Measurements from ENCODE around the gene APOA5. TPM values are rescaled to one million over a fixed set of nuclear protein-coding genes. Genes with fewer than 3 reads are reported as not detected.

Gene APOA5
- polyA plus RNA-seq, 2 of the 4 experiments (the other 2 are of a cell fraction), result not detected

DNA sequence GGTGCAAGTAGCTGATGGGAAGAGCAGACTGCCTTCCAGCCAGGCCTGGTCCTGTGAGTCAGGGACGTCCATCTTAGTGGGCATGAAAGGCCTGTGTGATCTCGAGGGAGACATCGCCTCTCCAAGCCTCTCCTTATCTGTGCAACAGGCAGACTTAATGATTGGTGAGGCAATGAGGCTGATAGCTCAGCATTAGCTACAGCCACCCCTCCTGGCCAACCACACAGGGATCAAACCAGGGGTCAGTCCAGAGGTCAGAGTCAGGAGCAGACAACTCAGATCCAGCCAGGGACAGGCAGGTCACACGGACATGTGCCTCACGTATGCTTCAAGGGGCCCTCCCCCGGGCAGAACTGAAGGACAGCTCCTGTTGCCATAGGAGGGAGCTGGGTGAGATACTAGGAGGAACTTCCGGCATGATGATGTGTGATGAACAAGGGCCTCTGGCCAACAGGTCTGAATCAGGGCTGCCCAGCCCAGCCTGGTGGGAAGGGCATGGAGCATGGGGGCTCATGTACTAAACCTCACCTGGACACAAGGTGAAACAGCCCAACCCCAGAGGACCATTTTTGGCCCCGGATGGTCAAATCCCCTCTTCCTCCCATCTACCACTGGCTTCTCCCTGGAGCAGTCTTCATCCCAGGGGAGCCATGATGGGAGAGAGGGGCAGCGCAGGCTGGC lies 35.2 kb upstream of the APOA5 start:
- Histone ChIP-seq H3K4me1 (no peaks in the 10 kb centered on the region), H3K4me2 (no peak overlapping the region), H3K27ac (no peak overlapping the region), H3K9me3 (no peaks in the 10 kb centered on the region), H3K4me3 (no peak overlapping the region)
- CTCF ChIA-PET, result interaction anchor here (1.3 to 2.6 kb wide), 2 partner anchors 9 to 33 kb away, joined by 3 to 11 read pairs; no protein-coding TSS in a partner anchor
- POLR2A ChIA-PET, result no interaction called here
- 57% methylated on average over 9 of the region's 9 CpGs for WGBS (ENCODE audit: missing lambda C conversion rate)
- no peak for FAIRE-seq
- TF ChIP-seq NR3C1 (IDR thresholded peaks at IDR 0.05) (no peak), ZNF302 (CRISPR knock-in tag; IDR thresholded peaks at IDR 0.05) (no peak), NPAS2 (CRISPR knock-in tag; IDR thresholded peaks at IDR 0.05; ENCODE audit: borderline replicate concordance) (no peak)
- no peak for DNase-seq (ENCODE audit: low read depth in 1 of 2, low spot score in 1 of 2)
- ATAC-seq, result no peak

- Histone ChIP-seq H3K4me2 (no peak overlapping the region), H3K4me1 (no peaks in the 10 kb centered on the region), H3K4me3 (no peak overlapping the region), H3K27ac (no peak overlapping the region), H3K9me3 (no peaks in the 10 kb centered on the region)
- DNase-seq (ENCODE audit: low read depth in 1 of 2, low spot score in 1 of 2), result no peak
- POLR2A ChIA-PET, result no interaction called here
- no peak for ATAC-seq
- TF ChIP-seq, protein P1, sequence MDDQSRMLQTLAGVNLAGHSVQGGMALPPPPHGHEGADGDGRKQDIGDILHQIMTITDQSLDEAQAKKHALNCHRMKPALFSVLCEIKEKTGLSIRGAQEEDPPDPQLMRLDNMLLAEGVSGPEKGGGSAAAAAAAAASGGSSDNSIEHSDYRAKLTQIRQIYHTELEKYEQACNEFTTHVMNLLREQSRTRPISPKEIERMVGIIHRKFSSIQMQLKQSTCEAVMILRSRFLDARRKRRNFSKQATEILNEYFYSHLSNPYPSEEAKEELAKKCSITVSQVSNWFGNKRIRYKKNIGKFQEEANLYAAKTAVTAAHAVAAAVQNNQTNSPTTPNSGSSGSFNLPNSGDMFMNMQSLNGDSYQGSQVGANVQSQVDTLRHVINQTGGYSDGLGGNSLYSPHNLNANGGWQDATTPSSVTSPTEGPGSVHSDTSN (IDR thresholded peaks at IDR 0.05), result no peak
- TF ChIP-seq HES2 (IDR thresholded peaks at IDR 0.05) (no peak), HEYL (CRISPR knock-in tag; IDR thresholded peaks at IDR 0.05) (no peak), POLR2A (IDR thresholded peaks at IDR 0.05; ENCODE audit: low read length) (no peak), CHD4 (IDR thresholded peaks at IDR 0.05; ENCODE audit: borderline replicate concordance) (no peak), CBX8 (IDR thresholded peaks at IDR 0.05) (no peak), CEBPB (IDR thresholded peaks at IDR 0.05) (no peak), PHF8 (IDR thresholded peaks at IDR 0.05; ENCODE audit: borderline replicate concordance, low read depth) (no peak), NR3C1 (IDR thresholded peaks at IDR 0.05) (no peak), CHD2 (IDR thresholded peaks at IDR 0.05; ENCODE audit: low read length, partially characterized antibody) (no peak), MAFK (IDR thresholded peaks at IDR 0.05; ENCODE audit: partially characterized antibody) (no peak), FOSB (CRISPR knock-in tag; IDR thresholded peaks at IDR 0.05) (no peak), EHF (CRISPR knock-in tag; IDR thresholded peaks at IDR 0.05) (no peak), BHLHE40 (IDR thresholded peaks at IDR 0.05; ENCODE audit: low read depth, low read length) (no peak)
- TF ChIP-seq, protein P2, sequence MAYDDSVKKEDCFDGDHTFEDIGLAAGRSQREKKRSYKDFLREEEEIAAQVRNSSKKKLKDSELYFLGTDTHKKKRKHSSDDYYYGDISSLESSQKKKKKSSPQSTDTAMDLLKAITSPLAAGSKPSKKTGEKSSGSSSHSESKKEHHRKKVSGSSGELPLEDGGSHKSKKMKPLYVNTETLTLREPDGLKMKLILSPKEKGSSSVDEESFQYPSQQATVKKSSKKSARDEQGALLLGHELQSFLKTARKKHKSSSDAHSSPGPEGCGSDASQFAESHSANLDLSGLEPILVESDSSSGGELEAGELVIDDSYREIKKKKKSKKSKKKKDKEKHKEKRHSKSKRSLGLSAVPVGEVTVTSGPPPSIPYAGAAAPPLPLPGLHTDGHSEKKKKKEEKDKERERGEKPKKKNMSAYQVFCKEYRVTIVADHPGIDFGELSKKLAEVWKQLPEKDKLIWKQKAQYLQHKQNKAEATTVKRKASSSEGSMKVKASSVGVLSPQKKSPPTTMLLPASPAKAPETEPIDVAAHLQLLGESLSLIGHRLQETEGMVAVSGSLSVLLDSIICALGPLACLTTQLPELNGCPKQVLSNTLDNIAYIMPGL (CRISPR knock-in tag; IDR thresholded peaks at IDR 0.05; ENCODE audit: borderline replicate concordance), result no peak
- CTCF ChIA-PET, result interaction anchor here (1.3 to 2.6 kb wide), 2 partner anchors 10 to 32 kb away, joined by 3 to 11 read pairs; no protein-coding TSS in a partner anchor
- FAIRE-seq, result no peak
- 65% methylated on average over 13 of the region's 22 CpGs for WGBS (ENCODE audit: missing lambda C conversion rate)
Observed at GRCh38 chr11:116825854-116826750, 34.4 kb upstream of the APOA5 start.

GRCh38 chr11:116825434-116825833 lies 33.8 kb upstream of the APOA5 start:
- ChIA-PET POLR2A (no interaction called here), CTCF (interaction anchor here (2.6 kb wide), 1 partner anchor 11 kb away, joined by 11 read pairs; no protein-coding TSS in a partner anchor)
- Histone ChIP-seq H3K27ac (no peak overlapping the region), H3K4me1 (no peaks in the 10 kb centered on the region), H3K4me3 (no peak overlapping the region), H3K9me3 (no peaks in the 10 kb centered on the region), H3K4me2 (no peak overlapping the region)
- FAIRE-seq, result no peak
- ATAC-seq, result no peak
- WGBS (ENCODE audit: missing lambda C conversion rate), result 32% methylated on average over 5 of the region's 5 CpGs
- no peak for DNase-seq (ENCODE audit: low read depth in 1 of 2, low spot score in 1 of 2)
- no peak for TF ChIP-seq PHF8 (IDR thresholded peaks at IDR 0.05; ENCODE audit: borderline replicate concordance, low read depth)
- no peak for TF ChIP-seq POLR2A (IDR thresholded peaks at IDR 0.05; ENCODE audit: low read length)
- TF ChIP-seq EP300 (IDR thresholded peaks at IDR 0.05), result no peak
- TF ChIP-seq SMC3 (IDR thresholded peaks at IDR 0.05), result no peak
- TF ChIP-seq NR3C1 (IDR thresholded peaks at IDR 0.05), result no peak
- TF ChIP-seq, protein P3, sequence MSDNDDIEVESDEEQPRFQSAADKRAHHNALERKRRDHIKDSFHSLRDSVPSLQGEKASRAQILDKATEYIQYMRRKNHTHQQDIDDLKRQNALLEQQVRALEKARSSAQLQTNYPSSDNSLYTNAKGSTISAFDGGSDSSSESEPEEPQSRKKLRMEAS (IDR thresholded peaks at IDR 0.05), result no peak
- no peak for TF ChIP-seq ZC3H11A (IDR thresholded peaks at IDR 0.05)
- no peak for TF ChIP-seq RNF2 (IDR thresholded peaks at IDR 0.05; ENCODE audit: borderline replicate concordance, low read depth)
- TF ChIP-seq, protein P4, sequence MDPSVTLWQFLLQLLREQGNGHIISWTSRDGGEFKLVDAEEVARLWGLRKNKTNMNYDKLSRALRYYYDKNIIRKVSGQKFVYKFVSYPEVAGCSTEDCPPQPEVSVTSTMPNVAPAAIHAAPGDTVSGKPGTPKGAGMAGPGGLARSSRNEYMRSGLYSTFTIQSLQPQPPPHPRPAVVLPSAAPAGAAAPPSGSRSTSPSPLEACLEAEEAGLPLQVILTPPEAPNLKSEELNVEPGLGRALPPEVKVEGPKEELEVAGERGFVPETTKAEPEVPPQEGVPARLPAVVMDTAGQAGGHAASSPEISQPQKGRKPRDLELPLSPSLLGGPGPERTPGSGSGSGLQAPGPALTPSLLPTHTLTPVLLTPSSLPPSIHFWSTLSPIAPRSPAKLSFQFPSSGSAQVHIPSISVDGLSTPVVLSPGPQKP (IDR thresholded peaks at IDR 0.05; ENCODE audit: low read depth, low read length), result no peak
- no peak for TF ChIP-seq MAZ (IDR thresholded peaks at IDR 0.05; ENCODE audit: borderline replicate concordance, low read depth, low read length)
- no peak for TF ChIP-seq HOXB13 (CRISPR knock-in tag; IDR thresholded peaks at IDR 0.05; ENCODE audit: low read depth)
- TF ChIP-seq KDM5A (IDR thresholded peaks at IDR 0.05), result no peak
- no peak for TF ChIP-seq ZFP36 (IDR thresholded peaks at IDR 0.05; ENCODE audit: borderline replicate concordance, partially characterized antibody)
- TF ChIP-seq CEBPB (IDR thresholded peaks at IDR 0.05), result no peak
